KBM-7 (cell line): ENCODE data around the gene ITSN2.
"Not testable (repeated sequence)": the region's sequence is repeated elsewhere in the genome, so short reads cannot be mapped to it uniquely, and the experiment has no call there.

Experiments
- DNase-seq: peaks from one replicate; pipeline ENCODE4 v3.0.0-alpha.2; 2015
- in situ Hi-C: fragments of 300-500 bp; cut with MboI; formaldehyde crosslinking; loops from 2 replicates; pipeline ENCODE4 v1.14.3; 2020; ENCODE audit warnings: low sequenced_read_pairs, low pct_unique_long_range_greater_than_20kb, mixed read lengths

Gene ITSN2

GRCh38 chr2:24372033-24372432 is 11.7 kb upstream of the ITSN2 start:
- no peak for DNase-seq
- in situ Hi-C loops, result no loop called here

DNA sequence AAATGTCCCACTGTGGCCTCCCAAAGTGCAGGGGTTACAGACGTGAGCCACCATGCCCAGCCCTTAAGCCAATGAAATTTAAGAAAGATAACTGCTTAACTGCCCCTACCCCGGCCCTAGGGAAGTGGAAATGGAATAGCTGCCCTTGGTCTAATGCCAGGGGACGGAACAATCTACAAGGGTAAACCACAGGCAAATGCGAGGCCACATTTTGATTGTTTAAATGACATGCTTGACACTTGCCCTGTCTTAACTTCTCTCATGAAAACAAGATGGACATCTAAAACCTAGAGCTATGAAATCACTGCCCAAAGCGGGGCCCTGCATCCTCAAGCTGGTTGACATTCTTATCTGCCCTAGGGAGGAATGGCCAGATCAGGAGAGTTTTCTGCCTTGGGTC is 5.5 kb upstream of the ITSN2 start:
- in situ Hi-C loops, result no loop called here

GRCh38 chr2:24365051-24365450 is 4.7 kb upstream of the ITSN2 start:
- in situ Hi-C loops, result no loop called here
- peak; percentile 39 for DNase-seq

More for the DNA sequence above, 5.5 kb upstream of the ITSN2 start:
- no peak for DNase-seq

DNA sequence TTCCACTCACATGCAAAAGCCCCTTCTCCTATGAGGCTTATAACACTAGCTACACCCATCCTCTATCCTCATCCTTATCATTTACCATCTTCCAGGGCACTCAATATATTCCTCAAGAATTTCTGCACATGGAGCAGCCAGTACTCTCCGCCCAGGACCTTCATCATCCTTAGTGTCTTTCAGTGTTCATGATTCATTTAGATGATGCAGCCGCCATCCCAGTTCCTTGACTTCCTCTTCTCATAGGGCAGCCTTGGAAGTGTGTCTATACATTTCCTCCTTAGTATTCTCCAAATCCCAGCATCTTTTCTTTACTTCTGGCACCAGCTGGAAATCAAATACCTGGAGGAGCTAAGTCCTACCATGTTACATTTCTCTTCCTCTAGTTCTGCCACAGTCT is 3.0 kb upstream of the ITSN2 start:
- in situ Hi-C loops, result no loop called here
- no peak for DNase-seq

DNA sequence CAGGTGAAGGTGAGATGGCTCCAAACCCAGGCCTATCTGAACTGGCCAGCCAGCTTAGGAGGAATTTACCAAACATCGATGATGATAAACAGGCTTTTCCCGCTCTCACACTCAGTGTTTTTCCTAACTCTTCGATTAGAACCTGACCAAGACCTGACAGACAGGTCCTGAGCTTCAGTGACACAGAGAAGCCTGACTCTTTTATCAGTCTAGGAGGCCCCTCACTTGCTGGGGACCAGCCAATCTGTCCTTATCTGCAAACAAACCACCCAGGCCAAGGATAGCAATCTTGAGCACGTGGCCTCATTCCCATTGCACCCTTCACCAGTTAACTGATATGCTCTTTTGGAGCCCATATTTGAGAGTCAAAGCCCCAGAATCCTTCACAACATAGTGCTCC is 1.9 kb upstream of the ITSN2 start:
- DNase-seq, result no peak
- in situ Hi-C loops, result no loop called here

- in situ Hi-C loops, result no loop called here
These were observed 611 bp upstream of the ITSN2 start for GRCh38 chr2:24360963-24361330.

GRCh38 chr2:24359129-24360049 is 947 bp downstream of the ITSN2 start:
- no peak for DNase-seq
- in situ Hi-C loops, result no loop called here

More at GRCh38 chr2:24360963-24361330, 611 bp upstream of the ITSN2 start:
- DNase-seq, result no peak

- in situ Hi-C loops, DNase-seq: not testable (repeated sequence)
These were observed 2.6 kb downstream of the ITSN2 start for GRCh38 chr2:24357767-24358166.

- in situ Hi-C loops, DNase-seq: not testable (repeated sequence)
These were observed 3.2 kb downstream of the ITSN2 start for GRCh38 chr2:24357115-24357514.

GRCh38 chr2:24354957-24355356 is 5.4 kb downstream of the ITSN2 start:
- peak; percentile 66 for DNase-seq
- in situ Hi-C loops, result no loop called here

- DNase-seq, result no peak
- in situ Hi-C loops, result no loop called here
These were observed 5.9 kb downstream of the ITSN2 start for GRCh38 chr2:24354395-24354794.

GRCh38 chr2:24353973-24354372 is 6.4 kb downstream of the ITSN2 start:
- in situ Hi-C loops, result no loop called here
- DNase-seq, result no peak

GRCh38 chr2:24353364-24353763 is 7.0 kb downstream of the ITSN2 start:
- no peak for DNase-seq
- in situ Hi-C loops, result no loop called here

- in situ Hi-C loops, result no loop called here
- no peak for DNase-seq
These were observed 7.7 kb downstream of the ITSN2 start for GRCh38 chr2:24352664-24353063.

GRCh38 chr2:24351981-24352380 is 8.4 kb downstream of the ITSN2 start:
- no peak for DNase-seq
- in situ Hi-C loops, result no loop called here

- in situ Hi-C loops, result no loop called here
- no peak for DNase-seq
These were observed 8.8 kb downstream of the ITSN2 start for GRCh38 chr2:24351627-24351938.

DNA sequence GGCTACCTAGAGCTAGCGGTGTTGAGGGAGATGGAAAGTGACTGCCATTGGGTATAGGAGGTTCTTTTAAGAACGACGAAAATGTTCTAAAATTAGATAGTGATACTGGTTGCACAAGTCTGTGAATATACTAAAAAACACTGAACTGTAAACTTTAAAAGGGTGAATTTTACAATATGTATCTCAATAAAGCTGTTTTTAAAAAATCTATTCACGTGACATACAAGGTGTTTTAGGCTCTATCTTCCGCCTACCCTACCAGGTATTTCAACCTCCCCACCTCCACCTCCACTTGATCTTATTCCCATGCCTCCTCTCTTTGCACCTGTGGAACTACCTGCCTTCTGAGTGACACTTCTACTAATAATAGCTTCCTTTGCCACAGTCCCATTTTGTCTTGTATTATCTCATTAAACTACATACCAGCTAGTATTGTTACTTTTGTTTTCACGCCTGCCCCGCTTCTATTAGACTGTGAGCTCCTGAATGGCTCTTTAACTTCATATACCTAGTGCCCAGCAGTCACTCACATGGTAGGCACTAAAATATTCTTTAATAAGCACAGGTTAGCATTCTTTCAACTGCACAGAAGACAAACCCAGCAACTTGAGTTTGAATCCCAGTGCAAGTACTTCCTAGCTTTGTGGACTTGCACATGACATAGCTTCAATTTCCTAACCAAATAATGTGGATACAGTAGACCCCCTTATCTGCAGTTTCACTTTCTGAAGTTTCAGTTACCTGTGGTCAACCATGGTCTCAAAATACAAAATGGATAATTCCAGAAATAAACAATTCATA is 9.3 kb downstream of the ITSN2 start:
- in situ Hi-C loops, result no loop called here
- no peak for DNase-seq

- in situ Hi-C loops, result no loop called here
- no peak for DNase-seq
These were observed 11.2 kb downstream of the ITSN2 start for GRCh38 chr2:24349097-24349496.

GRCh38 chr2:24345937-24346336 is 14.4 kb downstream of the ITSN2 start:
- DNase-seq, result no peak
- in situ Hi-C loops, result no loop called here

DNA sequence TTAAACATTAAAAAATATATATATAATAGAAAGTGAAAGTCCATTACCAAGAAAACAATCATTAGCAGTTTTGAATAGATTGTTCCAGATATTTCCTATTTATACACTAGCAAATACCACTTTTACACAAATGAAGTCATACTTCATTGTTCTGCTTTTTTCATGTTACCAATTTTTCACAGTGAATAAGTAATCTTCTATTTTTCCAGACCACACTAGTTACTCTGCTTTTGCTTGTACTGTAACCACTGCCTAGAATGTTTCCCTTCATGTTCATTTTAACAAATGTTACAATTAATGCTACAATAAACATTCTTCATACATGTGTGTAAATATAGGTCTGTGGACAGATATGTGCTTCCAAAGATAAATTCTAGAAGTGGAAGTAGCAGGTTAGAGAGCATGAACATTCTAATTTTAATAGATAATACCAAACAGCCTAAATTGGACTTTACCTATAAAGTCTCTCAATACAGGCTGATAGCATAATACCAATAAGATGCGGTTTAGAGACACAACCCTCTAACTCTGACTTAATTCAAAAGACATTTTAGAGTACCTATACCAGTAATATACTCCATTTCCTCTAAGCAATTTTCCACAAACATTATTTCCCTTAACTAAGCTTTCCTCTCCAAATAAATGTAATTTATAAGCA is 17.0 kb downstream of the ITSN2 start:
- in situ Hi-C loops, result no loop called here
- no peak for DNase-seq
